Subcutaneous adipose tissue (tissue), 4 donors: ENCODE data around the gene PPARD. TPM values are rescaled to one million over a fixed set of nuclear protein-coding genes. Genes with fewer than 3 reads are reported as not detected.

Source experiments
- CTCF ChIP-seq: fragments of 450-650 bp; IDR thresholded peaks from one replicate; pipeline ENCODE4 v1.5.1; 2016; ENCODE audit warnings: low read depth, mild to moderate bottlenecking, control low read depth, antibody characterized with exemption, moderate library complexity
- total RNA-seq, 4 donors: library from RNA; depleted of rRNA; stranded (reverse); fragments of >200 nt; gene quantifications; one replicate each; pipeline ENCODE4 v1.1.0, GENCODE V29; 2016

PPARD gene
- total RNA-seq, 4 donors from 2014 or later, result 6.1 to 17.3 (median 7.0) TPM

GRCh38 chr6:35457907-35458306 is 115.5 kb downstream of the PPARD start:
- no peak for TF ChIP-seq CTCF

GRCh38 chr6:35461270-35461669 is 118.9 kb downstream of the PPARD start:
- TF ChIP-seq CTCF, result no peak

- TF ChIP-seq CTCF, result no peak
These were observed 120.9 kb downstream of the PPARD start for GRCh38 chr6:35463292-35463691.

GRCh38 chr6:35465646-35466045 is 123.3 kb downstream of the PPARD start:
- no peak for TF ChIP-seq CTCF

GRCh38 chr6:35468181-35468979 is 126.0 kb downstream of the PPARD start, which contains the start of gene RPL10A:
Gene RPL10A, plus strand, starts transcription at chr6:35468401. Its CDS starts 34 bp downstream, at chr6:35468435.
- TF ChIP-seq CTCF, result no peak

GRCh38 chr6:35468980-35469750 is 126.8 kb downstream of the PPARD start:
- TF ChIP-seq CTCF, result no peak
